Umbilical cord (tissue), 2 donors: ENCODE data around the gene PLEKHN1. TPM values are rescaled to one million over a fixed set of nuclear protein-coding genes. Genes with fewer than 3 reads are reported as not detected.

Experiments
- DNase-seq: peaks from one replicate; pipeline ENCODE4 v3.0.0-alpha.2; 2015; ENCODE audit warnings: low spot score
- total RNA-seq: library from RNA; depleted of rRNA; stranded (reverse); fragments of >200 nt; gene quantifications from one replicate; pipeline ENCODE4 v1.2.3, GENCODE V29; 2014; ENCODE audit warnings: low replicate concordance; ENCODE audit not compliant: insufficient read depth

Gene PLEKHN1
- total RNA-seq, 1 donor from 2014 or later: 1.2 TPM

GRCh38 chr1:960363-961131, 5.7 kb upstream of the PLEKHN1 start, which contains the start of gene KLHL17:
Gene KLHL17 (plus strand): TSS chr1:960584. CDS start chr1:960694, 110 bp downstream.
- DNase-seq: peak; percentile 53

- no peak for DNase-seq
Measured at GRCh38 chr1:961132-961669, 5.1 kb upstream of the PLEKHN1 start.

GRCh38 chr1:962381-963300, 3.6 kb upstream of the PLEKHN1 start:
- no peak for DNase-seq

- no peak for DNase-seq
Measured at GRCh38 chr1:963301-963651, 3.0 kb upstream of the PLEKHN1 start.

- DNase-seq: no peak
Measured at GRCh38 chr1:963746-964525, 2.3 kb upstream of the PLEKHN1 start.

GRCh38 chr1:964691-965525, 1.4 kb upstream of the PLEKHN1 start:
- DNase-seq: no peak

- no peak for DNase-seq
Measured at GRCh38 chr1:965526-966134, 652 bp upstream of the PLEKHN1 start.

GRCh38 chr1:966704-967300, 520 bp downstream of the PLEKHN1 start:
- DNase-seq: peak; percentile 63

GRCh38 chr1:967466-968343, 1.4 kb downstream of the PLEKHN1 start:
- DNase-seq: no peak

- no peak for DNase-seq
Measured at GRCh38 chr1:969260-969855, 3.1 kb downstream of the PLEKHN1 start.

- no peak for DNase-seq
Measured at GRCh38 chr1:970242-970972, 4.1 kb downstream of the PLEKHN1 start.

- peak; percentile 46 for DNase-seq
Measured at GRCh38 chr1:970973-971730, 4.9 kb downstream of the PLEKHN1 start.

- no peak for DNase-seq
Measured at GRCh38 chr1:971751-972506, 5.6 kb downstream of the PLEKHN1 start.

- no peak for DNase-seq
Measured at GRCh38 chr1:972726-973458, 6.6 kb downstream of the PLEKHN1 start.
